HAP-1 (cell line): Measurements from ENCODE around the gene MORC2.

ENCODE experiments used
- DNase-seq, 2 experiments: peaks; one replicate each; pipeline ENCODE4 v3.0.0-alpha.2; 2016 to 2020; ENCODE audit warnings: low spot score in 2 of 2
- H3K27me3 ChIP-seq: fragments of 250-450 bp; sonication (Bioruptor Pico); 2 replicates; pipeline ENCODE4 v1.5.1; 2020; ENCODE audit warnings: low read depth, mild to moderate bottlenecking, moderate library complexity
- H3K36me3 ChIP-seq: fragments of 250-450 bp; sonication (Bioruptor Pico); replicated peaks from 2 replicates; pipeline ENCODE4 v1.5.1; 2020; ENCODE audit warnings: mild to moderate bottlenecking
- H3K4me1 ChIP-seq: fragments of 250-450 bp; sonication (Bioruptor Pico); 2 replicates; pipeline ENCODE4 v1.5.1; 2020; ENCODE audit warnings: mild to moderate bottlenecking
- H3K4me3 ChIP-seq: fragments of 250-450 bp; sonication (Bioruptor Pico); 2 replicates; pipeline ENCODE4 v1.5.1; 2020; ENCODE audit warnings: mild to moderate bottlenecking, moderate library complexity
- H3K9me3 ChIP-seq: fragments of 250-450 bp; sonication (Bioruptor Pico); 2 replicates; pipeline ENCODE4 v1.5.1; 2020; ENCODE audit warnings: mild to moderate bottlenecking, moderate library complexity
- in situ Hi-C: fragments of 300-500 bp; cut with MboI; formaldehyde crosslinking; loops from 3 replicates; pipeline ENCODE4 v1.14.3; 2020; ENCODE audit warnings: low sequenced_read_pairs, inconsistent platforms, mixed read lengths

The MORC2 gene

GRCh38 chr22:30978304-30978962, 9.9 kb upstream of the MORC2 start:
- Histone ChIP-seq H3K27me3 (no peaks in the 10 kb centered on the region), H3K9me3 (peaks cover 13% of the 10 kb centered on the region), H3K4me3 (no peak overlapping the region), H3K4me1 (no peaks in the 10 kb centered on the region), H3K36me3 (peaks cover 24% of the 10 kb centered on the region)
- no peak for DNase-seq
- in situ Hi-C loops: no loop called here

DNA sequence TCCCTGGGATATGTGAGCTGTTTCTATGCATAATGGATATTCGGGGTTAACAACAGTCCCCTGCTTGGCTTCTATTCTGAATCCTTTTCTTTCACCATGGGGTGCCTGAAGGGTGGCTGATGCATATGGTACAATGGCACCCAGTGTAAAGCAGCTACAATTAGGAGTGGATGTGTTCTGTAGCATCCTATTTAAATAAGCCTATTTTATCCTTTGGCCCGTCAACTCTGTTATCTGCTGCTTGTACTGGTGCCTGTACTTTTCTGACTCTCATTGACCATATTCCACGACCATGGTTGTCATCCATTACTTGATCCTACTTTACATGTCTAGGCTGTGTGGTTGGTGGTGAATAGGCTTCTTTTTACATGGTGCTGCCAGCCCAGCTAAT, 1.8 kb upstream of the MORC2 start:
- Histone ChIP-seq H3K36me3 (peaks cover 56% of the 10 kb centered on the region), H3K27me3 (no peaks in the 10 kb centered on the region), H3K4me3 (peak overlapping the region; percentile 68), H3K9me3 (peaks cover 42% of the 10 kb centered on the region), H3K4me1 (peaks cover 10% of the 10 kb centered on the region; the same call in 1 of the 2 replicates)
- in situ Hi-C loops: no loop called here
- no peak for DNase-seq

DNA sequence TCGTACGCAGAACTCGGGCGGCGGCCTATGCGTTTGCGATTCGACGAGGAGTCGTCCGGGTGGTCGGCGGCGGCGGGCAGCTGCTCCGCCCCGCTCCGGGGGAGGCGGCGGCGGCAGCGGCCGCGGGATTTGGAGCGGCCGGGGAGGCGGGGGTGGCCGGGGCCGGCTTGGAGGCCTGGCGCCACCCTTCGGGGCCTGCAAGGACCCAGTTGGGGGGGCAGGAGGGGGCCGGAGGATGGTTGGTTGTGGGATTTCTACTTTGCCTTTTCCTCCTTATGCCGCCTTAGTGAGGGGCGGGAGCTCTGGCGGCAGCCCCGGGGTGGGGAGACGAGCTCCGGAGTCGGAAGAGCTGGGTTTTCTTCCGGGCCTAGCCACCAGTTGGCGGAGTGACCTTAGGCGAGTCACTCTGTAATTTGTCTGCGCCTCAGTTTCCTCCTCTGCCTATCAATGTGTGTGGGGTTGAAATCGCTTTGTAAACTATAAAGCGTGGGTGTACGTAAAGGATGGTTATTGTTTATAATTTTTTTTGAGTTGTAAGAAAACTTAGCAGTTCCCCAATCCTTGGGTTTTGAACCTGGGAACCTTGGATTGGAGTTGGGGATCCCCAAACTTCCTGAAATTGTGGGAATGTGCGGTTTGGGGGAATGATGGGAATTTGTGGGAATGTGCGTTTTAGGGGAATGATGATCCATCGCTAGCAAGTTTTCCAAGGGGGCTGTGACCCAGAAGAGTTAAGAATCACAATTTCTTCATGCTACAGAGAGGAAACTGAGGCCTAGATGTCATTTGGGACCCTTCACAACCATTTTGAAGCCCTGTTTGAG, 1.2 kb upstream of the MORC2 start:
- Histone ChIP-seq H3K36me3 (peaks cover 50% of the 10 kb centered on the region), H3K4me1 (peaks cover 10% of the 10 kb centered on the region; the same call in 1 of the 2 replicates), H3K9me3 (peaks cover 40% of the 10 kb centered on the region), H3K4me3 (peak overlapping the region; percentile 68), H3K27me3 (no peaks in the 10 kb centered on the region)
- peak in 1 of 2 experiments; percentile 33 for DNase-seq
- in situ Hi-C loops: no loop called here

DNA sequence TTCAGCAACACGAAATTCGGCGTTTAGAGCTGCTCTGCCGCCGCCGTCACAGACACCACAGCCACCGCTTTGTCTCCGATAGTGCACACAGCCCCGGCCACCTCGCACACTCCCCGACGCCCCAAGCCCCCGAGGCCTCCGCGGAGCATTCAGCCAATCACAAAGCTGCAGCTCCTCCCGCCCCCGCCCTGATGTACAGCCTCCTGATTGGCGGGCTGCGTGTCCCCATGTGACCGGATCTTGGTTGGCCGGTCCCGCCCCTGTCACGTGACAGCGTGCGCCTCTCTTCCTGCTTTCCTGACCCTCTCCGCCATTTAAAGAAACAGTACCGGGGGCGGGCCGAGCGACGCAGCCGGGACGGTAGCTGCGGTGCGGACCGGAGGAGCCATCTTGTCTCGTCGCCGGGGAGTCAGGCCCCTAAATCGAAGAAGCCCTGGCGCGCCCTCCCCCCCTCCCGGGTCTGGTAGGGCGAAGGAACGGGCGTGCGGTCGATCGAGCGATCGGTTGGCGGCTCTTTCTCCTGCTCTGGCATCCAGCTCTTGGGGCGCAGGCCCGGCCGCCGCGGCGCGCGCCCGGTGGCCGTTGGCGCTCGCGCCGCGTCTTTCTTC, 454 bp upstream of the MORC2 start, which contains the start of gene TUG1:
TUG1 (plus strand) TSS at position 342 of the 608 bp plus-strand sequence.
- Histone ChIP-seq H3K4me3 (peak within 1 kb of the TSS; percentile 68), H3K27me3 (no peaks in the 10 kb centered on the region), H3K4me1 (peaks cover 10% of the 10 kb centered on the region; the same call in 1 of the 2 replicates), H3K36me3 (peaks cover 43% of the 10 kb centered on the region), H3K9me3 (peaks cover 40% of the 10 kb centered on the region)
- peak; percentile 94 to 98 for DNase-seq
- in situ Hi-C loops: no loop called here

DNA sequence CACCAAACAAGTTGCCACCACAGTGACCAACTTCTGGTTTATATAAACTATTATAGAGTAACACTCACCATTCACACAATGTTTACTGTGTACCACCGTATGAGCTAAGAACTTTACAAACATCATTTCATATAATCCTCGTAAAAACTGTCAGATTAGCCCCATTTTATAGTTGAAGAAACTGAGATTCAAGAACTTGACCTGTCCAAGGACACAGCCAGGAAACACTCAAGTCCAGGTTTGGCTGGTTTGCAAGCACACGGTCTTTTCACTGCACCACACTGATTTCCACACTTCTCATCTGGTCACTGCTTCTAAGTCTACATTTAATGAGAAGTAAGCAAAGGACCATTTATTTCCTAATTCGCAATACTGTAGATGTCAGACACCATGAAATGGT, 3.7 kb downstream of the MORC2 start:
- no peak overlapping the region for H3K4me3 ChIP-seq
- no peak for DNase-seq
- in situ Hi-C loops: no loop called here
- peaks cover 5% of the 10 kb centered on the region; the same call in 1 of the 2 replicates for H3K4me1 ChIP-seq
- H3K36me3 ChIP-seq: peaks cover 9% of the 10 kb centered on the region
- H3K9me3 ChIP-seq: peaks cover 21% of the 10 kb centered on the region
- H3K27me3 ChIP-seq: no peaks in the 10 kb centered on the region

GRCh38 chr22:30955153-30955552, 13.4 kb downstream of the MORC2 start:
- DNase-seq: no peak
- Histone ChIP-seq H3K4me3 (no peak overlapping the region), H3K4me1 (no peaks in the 10 kb centered on the region), H3K9me3 (no peaks in the 10 kb centered on the region), H3K27me3 (no peaks in the 10 kb centered on the region), H3K36me3 (peaks cover 8% of the 10 kb centered on the region)
- in situ Hi-C loops: no loop called here

DNA sequence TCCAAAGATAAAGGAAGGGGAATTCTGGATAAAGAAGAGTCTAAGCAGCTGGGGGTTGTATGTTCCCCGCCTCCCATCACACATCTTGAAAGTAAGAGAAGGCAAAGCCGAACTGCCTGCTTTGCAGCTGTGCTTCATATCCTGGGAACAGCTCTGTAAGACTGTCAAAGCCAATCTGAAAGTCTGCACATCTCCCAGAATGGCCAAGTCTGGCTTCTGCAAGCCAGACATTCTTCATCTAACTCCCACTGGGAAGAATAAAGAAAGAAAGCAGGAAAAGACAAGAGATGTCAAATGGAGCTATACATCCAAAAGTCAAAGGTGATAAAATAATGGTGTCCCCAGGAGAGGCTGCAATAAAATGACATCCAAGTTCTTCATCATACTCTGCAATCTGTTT, 15.4 kb downstream of the MORC2 start:
- H3K9me3 ChIP-seq: no peaks in the 10 kb centered on the region
- no peaks in the 10 kb centered on the region for H3K4me1 ChIP-seq
- DNase-seq: no peak
- no peaks in the 10 kb centered on the region for H3K27me3 ChIP-seq
- peaks cover 20% of the 10 kb centered on the region for H3K36me3 ChIP-seq
- in situ Hi-C loops: no loop called here
- H3K4me3 ChIP-seq: no peak overlapping the region

DNA sequence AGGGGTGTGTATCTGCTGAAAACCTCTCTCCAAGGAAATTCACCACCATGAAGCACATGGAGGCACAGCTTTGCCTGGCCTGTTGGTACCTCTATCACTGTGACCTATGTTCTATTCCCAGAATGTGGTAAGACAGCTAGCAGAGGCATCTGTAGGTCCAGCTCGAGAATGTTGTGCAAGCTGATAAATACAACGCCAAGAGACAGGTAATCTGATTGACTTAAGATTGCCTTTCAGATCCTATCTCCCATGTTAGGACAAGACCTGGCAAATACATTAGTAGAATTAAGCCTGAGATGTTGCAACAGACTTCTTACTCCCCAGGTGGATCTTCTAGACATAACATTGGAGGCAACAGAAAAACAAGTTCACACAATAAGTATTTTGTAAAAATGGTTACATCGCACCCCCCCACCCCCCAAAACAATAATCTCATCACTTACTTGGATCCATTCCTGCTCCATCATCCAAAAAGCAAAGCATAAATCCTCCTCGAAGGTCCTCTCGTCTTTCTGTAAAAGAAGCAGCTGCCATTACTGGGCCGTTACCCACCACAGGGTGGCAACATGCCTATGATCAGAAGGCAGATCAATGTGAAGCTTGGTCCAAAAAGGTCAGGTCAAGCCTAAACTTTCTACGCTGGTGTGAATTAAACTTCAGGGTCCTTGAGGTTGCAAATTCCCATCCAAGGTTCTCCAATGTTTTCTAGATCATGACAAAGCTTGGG, 18.5 kb downstream of the MORC2 start:
- H3K4me1 ChIP-seq: no peaks in the 10 kb centered on the region
- H3K36me3 ChIP-seq: peaks cover 39% of the 10 kb centered on the region

GRCh38 chr22:30948930-30949342, 19.6 kb downstream of the MORC2 start:
- Histone ChIP-seq H3K4me1 (no peaks in the 10 kb centered on the region), H3K27me3 (no peaks in the 10 kb centered on the region), H3K9me3 (no peaks in the 10 kb centered on the region), H3K36me3 (peaks cover 44% of the 10 kb centered on the region), H3K4me3 (no peak overlapping the region)
- no peak for DNase-seq
- in situ Hi-C loops: loop anchor here (10.0 kb wide), 1 partner anchor 136 kb away; the partner anchor contains the start of gene SMTN

More for the DNA sequence above, 18.5 kb downstream of the MORC2 start:
- DNase-seq: no peak
- H3K9me3 ChIP-seq: no peaks in the 10 kb centered on the region
- H3K27me3 ChIP-seq: no peaks in the 10 kb centered on the region
- in situ Hi-C loops: loop anchor here (10.0 kb wide), 1 partner anchor 135 kb away; the partner anchor contains the start of gene SMTN
- H3K4me3 ChIP-seq: no peak overlapping the region

DNA sequence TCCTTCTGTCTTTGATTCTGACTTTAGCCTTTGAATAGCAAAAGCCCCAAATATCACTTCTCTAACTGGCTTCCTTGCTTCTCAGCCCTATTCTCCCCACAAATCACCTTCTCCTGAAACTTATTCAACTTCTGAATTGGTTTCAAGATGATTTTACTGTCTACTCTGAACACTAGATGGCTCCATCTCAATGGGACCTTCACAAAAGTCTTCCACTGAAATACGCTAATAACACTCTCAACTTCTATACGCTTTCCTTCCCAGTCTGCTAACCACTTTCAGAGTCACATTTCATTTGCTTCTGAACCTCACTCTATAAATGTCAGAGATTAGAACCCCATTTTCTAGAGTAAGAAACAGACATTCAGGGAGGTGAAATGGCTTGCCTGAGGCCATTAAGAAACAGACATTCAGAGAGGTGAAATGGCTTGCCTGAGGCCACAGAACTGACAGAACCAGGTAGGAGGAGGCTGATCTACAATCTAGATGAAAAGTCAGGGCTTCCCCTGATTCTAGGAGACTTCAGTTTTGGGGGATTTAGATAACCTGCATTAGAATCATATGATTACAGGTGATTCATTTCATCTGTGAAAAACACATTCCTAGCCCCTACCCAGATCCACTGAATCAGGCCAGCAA, 20.6 kb downstream of the MORC2 start:
- Histone ChIP-seq H3K9me3 (no peaks in the 10 kb centered on the region), H3K36me3 (peaks cover 47% of the 10 kb centered on the region), H3K4me1 (no peaks in the 10 kb centered on the region), H3K27me3 (no peaks in the 10 kb centered on the region), H3K4me3 (no peak overlapping the region)
- peak in 1 of 2 experiments; percentile 33 for DNase-seq
- in situ Hi-C loops: loop anchor here (10.0 kb wide), 1 partner anchor 137 kb away; the partner anchor contains the start of gene SMTN

DNA sequence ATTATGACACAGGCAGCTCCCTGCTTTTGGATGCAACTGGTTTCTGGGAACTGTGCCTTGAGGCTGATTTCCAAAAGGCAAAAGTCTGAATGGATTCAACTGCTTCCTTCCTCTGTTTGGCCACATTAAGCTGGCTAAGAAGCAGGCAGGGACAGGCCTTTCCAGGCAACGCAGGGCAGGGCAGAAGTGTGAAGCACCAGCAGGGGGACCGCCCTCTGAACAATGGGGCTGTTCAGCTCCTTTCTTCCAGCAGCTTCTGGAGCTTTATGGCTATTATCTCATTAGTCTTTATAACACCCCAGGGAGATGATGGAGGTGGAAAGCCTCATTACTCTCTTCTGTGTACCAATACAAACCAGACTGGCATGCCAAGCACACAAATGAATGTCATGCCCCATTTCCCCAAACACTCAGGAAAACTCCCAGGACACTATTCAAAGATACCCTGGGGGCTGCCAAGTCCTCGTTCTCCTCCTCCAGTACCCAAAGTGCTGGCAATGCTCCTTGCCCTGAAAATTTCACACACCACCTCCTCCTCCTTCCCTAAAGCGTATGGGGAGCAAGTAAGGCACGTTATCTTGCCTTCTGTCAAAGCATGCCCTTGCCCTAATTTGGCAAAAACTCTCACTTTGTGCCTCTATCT, 21.3 kb downstream of the MORC2 start:
- DNase-seq: peak in 1 of 2 experiments; percentile 58
- H3K27me3 ChIP-seq: no peaks in the 10 kb centered on the region
- no peak overlapping the region for H3K4me3 ChIP-seq
- in situ Hi-C loops: loop anchor here (10.0 kb wide), 1 partner anchor 138 kb away; the partner anchor contains the start of gene SMTN
- no peaks in the 10 kb centered on the region for H3K4me1 ChIP-seq
- peaks cover 50% of the 10 kb centered on the region for H3K36me3 ChIP-seq
- H3K9me3 ChIP-seq: no peaks in the 10 kb centered on the region

GRCh38 chr22:30946354-30946753, 22.2 kb downstream of the MORC2 start:
- Histone ChIP-seq H3K27me3 (no peaks in the 10 kb centered on the region), H3K9me3 (no peaks in the 10 kb centered on the region), H3K4me3 (no peak overlapping the region), H3K36me3 (peaks cover 59% of the 10 kb centered on the region), H3K4me1 (no peaks in the 10 kb centered on the region)
- DNase-seq: no peak
- in situ Hi-C loops: loop anchor here (10.0 kb wide), 1 partner anchor 138 kb away; the partner anchor contains the start of gene SMTN
